CD14-positive monocyte (primary cell): ENCODE results near the gene PDE8A. TPM values are rescaled to one million over a fixed set of nuclear protein-coding genes. Genes with fewer than 3 reads are reported as not detected.

Experiments used
- DNase-seq, 3 donors: peaks; one replicate each; pipeline ENCODE4 v3.0.0-alpha.2; 2011 to 2022
- H2AFZ ChIP-seq: 2 replicates; pipeline ENCODE4 v1.6.0; 2012; ENCODE audit warnings: mild to moderate bottlenecking, low read depth, low read length, inconsistent platforms; ENCODE audit not compliant: insufficient read depth, poor library complexity, severe bottlenecking
- H3K27ac ChIP-seq, 2 donors: 1 replicate in 1 of 2; 2 replicates in 1 of 2; pipeline ENCODE4 v1.5.1; 2012 to 2013; ENCODE audit warnings: low read length in 2 of 2, control low read depth in 1 of 2, inconsistent platforms in 1 of 2, low read depth in 1 of 2, mild to moderate bottlenecking in 1 of 2
- H3K27me3 ChIP-seq, 2 donors: one replicate each; pipeline versions ENCODE4 v1.6.0 to v1.6.1; 2011 to 2013; ENCODE audit warnings: low read length in 2 of 2; ENCODE audit not compliant: control insufficient read depth in 2 of 2, insufficient read depth in 2 of 2
- H3K36me3 ChIP-seq, 2 donors: replicated peaks in 1 of 2; 1 replicate in 1 of 2; 2 replicates in 1 of 2; pipeline versions ENCODE4 v1.5.1 to v1.6.1; 2012 to 2013; ENCODE audit warnings: low read length in 2 of 2, control low read depth in 1 of 2, inconsistent platforms in 1 of 2, mild to moderate bottlenecking in 1 of 2; ENCODE audit not compliant: insufficient read depth in 2 of 2, control insufficient read depth in 1 of 2
- H3K4me1 ChIP-seq, 2 donors: 1 replicate in 1 of 2; 2 replicates in 1 of 2; pipeline versions ENCODE4 v1.5.1 to v1.6.1; 2012 to 2013; ENCODE audit warnings: low read length in 2 of 2, control low read depth in 1 of 2, inconsistent platforms in 1 of 2, mild to moderate bottlenecking in 1 of 2, moderate library complexity in 1 of 2; ENCODE audit not compliant: insufficient read depth in 2 of 2, control insufficient read depth in 1 of 2
- H3K4me2 ChIP-seq: replicated peaks from 2 replicates; pipeline ENCODE3; 2012; ENCODE audit warnings: low read length, moderate library complexity, mild to moderate bottlenecking; ENCODE audit not compliant: poor library complexity, severe bottlenecking; ENCODE audit errors: extremely low read depth
- H3K4me3 ChIP-seq, 3 experiments: fragments of 200-600 bp in 1 of 3; sonication (generic) in 1 of 3; replicated peaks in 1 of 3; 1 replicate in 2 of 3; 2 replicates in 1 of 3; pipeline ENCODE4 v1.5.1; 2011 to 2013; ENCODE audit warnings: low read length in 3 of 3, mild to moderate bottlenecking in 3 of 3, control low read depth in 2 of 3, low read depth in 2 of 3, inconsistent platforms in 1 of 3, moderate library complexity in 1 of 3
- H3K79me2 ChIP-seq: 2 replicates; pipeline ENCODE4 v1.6.0; 2012; ENCODE audit warnings: mild to moderate bottlenecking, control low read depth, inconsistent platforms, low read length, moderate library complexity; ENCODE audit not compliant: insufficient read depth
- H3K9ac ChIP-seq: 2 replicates; pipeline ENCODE4 v1.6.0; 2017; ENCODE audit warnings: low read length, mild to moderate bottlenecking; ENCODE audit not compliant: insufficient read depth, poor library complexity, severe bottlenecking
- H3K9me3 ChIP-seq, 2 donors: replicated peaks in 1 of 2; 1 replicate in 1 of 2; 2 replicates in 1 of 2; pipeline versions ENCODE4 v1.5.1 to v1.6.1; 2012 to 2013; ENCODE audit warnings: low read length in 2 of 2, control low read depth in 1 of 2; ENCODE audit not compliant: control insufficient read depth in 1 of 2, insufficient read depth in 1 of 2
- H4K20me1 ChIP-seq: 2 replicates; pipeline ENCODE4 v1.6.0; 2012; ENCODE audit warnings: mild to moderate bottlenecking, low read length, control low read depth, moderate library complexity; ENCODE audit not compliant: insufficient read depth
- H3K27ac Mint-ChIP-seq, 7 donors: one replicate each; pipeline ENCODE4 v1.8.0; 2020; ENCODE audit warnings: mild to moderate bottlenecking in 7 of 7, mixed read lengths in 7 of 7, moderate library complexity in 6 of 7, inconsistent platforms in 2 of 7
- H3K27me3 Mint-ChIP-seq, 3 donors: one replicate each; pipeline ENCODE4 v1.8.0; 2021 to 2022; ENCODE audit warnings: low read depth in 3 of 3, mild to moderate bottlenecking in 3 of 3, mixed read lengths in 3 of 3, moderate library complexity in 3 of 3, inconsistent platforms in 1 of 3
- H3K36me3 Mint-ChIP-seq, 2 donors: one replicate each; pipeline ENCODE4 v1.8.0; 2020; ENCODE audit warnings: mixed read lengths in 2 of 2, inconsistent platforms in 1 of 2, mild to moderate bottlenecking in 1 of 2
- H3K4me1 Mint-ChIP-seq: one replicate; pipeline ENCODE4 v1.8.0; 2020; ENCODE audit warnings: mild to moderate bottlenecking, mixed read lengths
- H3K4me3 Mint-ChIP-seq, 2 donors: one replicate each; pipeline ENCODE4 v1.8.0; 2020; ENCODE audit warnings: mild to moderate bottlenecking in 2 of 2, mixed read lengths in 2 of 2, moderate library complexity in 1 of 2
- H3K9me3 Mint-ChIP-seq, 7 donors: one replicate each; pipeline ENCODE4 v1.8.0; 2020 to 2022; ENCODE audit warnings: mixed read lengths in 7 of 7, mild to moderate bottlenecking in 6 of 7, moderate library complexity in 6 of 7, inconsistent platforms in 2 of 7
- CTCF ChIP-seq: fragments of 200-600 bp; IDR thresholded peaks from one replicate; pipeline ENCODE4 v1.8.0; 2022; ENCODE audit warnings: antibody characterized with exemption, mild to moderate bottlenecking
- WGBS: methylation state at CpG from one replicate; pipeline ENCODE4 v1.1.5; 2013; ENCODE audit warnings: missing lambda C conversion rate; ENCODE audit not compliant: insufficient coverage; 5-methylcytosine and 5-hydroxymethylcytosine counted together
- intact Hi-C, 2 donors: fragments of 100-400 bp; cut with micrococcal nuclease; formaldehyde crosslinking; loops; one replicate each; pipeline versions ENCODE4 v1.15.0 to v1.15.1; 2023
- polyA plus RNA-seq, 3 donors: library from polyadenylated mRNA; depleted of rRNA in 1 of 3; unstranded in 2 of 3; stranded (reverse) in 1 of 3; fragments of 300-500 nt in 2 of 3; fragments of >200 nt in 1 of 3; fragmentation: Illumina TruSeq in 2 of 3; gene quantifications; 1 replicate in 2 of 3; 2 replicates in 1 of 3; pipeline ENCODE4 v1.2.3, GENCODE V29; 2012 to 2021

The PDE8A gene
- polyA plus RNA-seq, 3 donors: 2.8 to 33.4 (median 4.9) TPM

GRCh38 chr15:84968301-84968700, 13.4 kb upstream of the PDE8A start:
- H3K36me3 Mint-ChIP-seq: no peaks in the 10 kb centered on the region
- H3K27ac Mint-ChIP-seq: peak overlapping the region in 1 of 7 donors; percentile 49
- TF ChIP-seq CTCF: no peak
- DNase-seq: no peak
- no peaks in the 10 kb centered on the region for H3K27me3 ChIP-seq
- H3K79me2 ChIP-seq: no peaks in the 10 kb centered on the region
- no peak overlapping the region for H3K4me3 ChIP-seq
- no peak overlapping the region for H3K9ac ChIP-seq
- peaks cover 2 to 6% (median 4%) of the 10 kb centered on the region in 3 donors for H3K27me3 Mint-ChIP-seq
- intact Hi-C loops: no loop called here
- peaks cover 7% of the 10 kb centered on the region for H3K4me1 Mint-ChIP-seq
- no peak overlapping the region for H2AFZ ChIP-seq
- H3K4me1 ChIP-seq: peaks cover 5% of the 10 kb centered on the region in 2 donors
- no peaks in the 10 kb centered on the region for H4K20me1 ChIP-seq
- H3K36me3 ChIP-seq: no peaks in the 10 kb centered on the region
- peaks cover 13 to 25% of the 10 kb centered on the region in 2 donors for H3K9me3 ChIP-seq
- WGBS: 94% methylated on average over 3 of the region's 3 CpGs
- no peak overlapping the region for H3K27ac ChIP-seq
- H3K9me3 Mint-ChIP-seq: peaks cover 11 to 32% (median 26%) of the 10 kb centered on the region in 7 donors
- H3K4me2 ChIP-seq: no peak overlapping the region
- H3K4me3 Mint-ChIP-seq: no peak overlapping the region

- Histone ChIP-seq H3K36me3 (no peaks in the 10 kb centered on the region), H2AFZ (no peak overlapping the region), H3K9ac (no peak overlapping the region), H3K27me3 (no peaks in the 10 kb centered on the region), H3K4me3 (no peak overlapping the region), H4K20me1 (no peaks in the 10 kb centered on the region), H3K79me2 (no peaks in the 10 kb centered on the region), H3K27ac (no peak overlapping the region), H3K9me3 (peaks cover 13 to 23% of the 10 kb centered on the region in 2 donors), H3K4me1 (peaks cover 5% of the 10 kb centered on the region in 2 donors), H3K4me2 (no peak overlapping the region)
- Mint-ChIP-seq H3K27me3 (peaks cover 2 to 6% (median 4%) of the 10 kb centered on the region in 3 donors), H3K4me1 (peaks cover 7% of the 10 kb centered on the region), H3K36me3 (no peaks in the 10 kb centered on the region), H3K27ac (peak overlapping the region in 1 of 7 donors; percentile 25), H3K4me3 (no peak overlapping the region), H3K9me3 (peaks cover 6 to 28% (median 21%) of the 10 kb centered on the region in 7 donors)
- intact Hi-C loops: no loop called here
- no peak for DNase-seq
- no peak for TF ChIP-seq CTCF
- WGBS: 100% methylated on average over 4 of the region's 6 CpGs
Measured at GRCh38 chr15:84969257-84969656, 12.4 kb upstream of the PDE8A start.
